HG03060 (cell line): ENCODE data around the gene ZNF24.

Experiments used
- ATAC-seq: cut with Tn5 transposase; IDR thresholded peaks from one replicate; pipeline ENCODE4 v1.9.1; 2021; ENCODE audit warnings: low read depth, moderate number of reproducible peaks; ENCODE audit not compliant: unreplicated experiment

ZNF24 gene

DNA sequence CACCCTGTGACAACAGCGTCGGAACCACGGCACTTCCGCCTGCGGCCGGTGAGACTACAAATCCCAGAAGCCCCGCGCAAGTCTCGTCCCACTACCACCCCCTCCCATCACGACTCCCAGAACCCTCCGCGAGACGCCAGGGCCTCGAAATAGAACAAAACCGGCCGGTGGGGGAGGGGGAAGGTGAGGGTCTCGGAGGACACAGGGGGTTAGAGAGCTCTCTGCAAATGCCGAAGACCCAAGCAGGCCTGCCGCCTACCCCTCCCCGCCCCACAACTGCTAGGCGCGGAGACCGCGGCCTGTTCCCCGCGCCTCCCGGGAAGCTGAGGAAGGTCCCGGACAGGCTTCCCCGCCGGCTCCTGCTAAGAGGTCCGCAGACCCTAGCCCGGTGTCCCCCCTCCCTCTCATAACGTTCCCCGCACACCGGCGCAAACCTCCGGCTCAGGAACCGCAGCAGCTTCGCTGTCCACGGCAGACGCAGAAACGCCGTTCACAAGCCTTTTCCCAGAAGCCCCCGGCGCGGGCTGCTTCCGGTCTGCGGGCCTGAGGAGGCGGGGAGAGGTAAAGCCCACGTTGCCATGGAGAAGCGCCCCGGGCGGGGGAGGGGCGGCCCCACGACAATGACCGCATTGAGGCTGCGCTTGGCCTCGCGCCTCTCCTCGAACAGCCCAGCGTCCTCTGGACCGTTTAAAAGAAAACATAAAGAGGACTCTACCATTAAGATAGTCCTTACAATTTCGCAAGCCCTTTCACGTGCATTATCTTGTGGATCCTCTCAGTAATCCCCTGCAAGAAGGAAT, at the start of gene ZNF24:
Gene ZNF24 (minus strand): TSS at position 485 of the 800 bp plus-strand sequence. CDS start 3,770 bp downstream, outside the sequence.
- peak; percentile 60 for ATAC-seq

DNA sequence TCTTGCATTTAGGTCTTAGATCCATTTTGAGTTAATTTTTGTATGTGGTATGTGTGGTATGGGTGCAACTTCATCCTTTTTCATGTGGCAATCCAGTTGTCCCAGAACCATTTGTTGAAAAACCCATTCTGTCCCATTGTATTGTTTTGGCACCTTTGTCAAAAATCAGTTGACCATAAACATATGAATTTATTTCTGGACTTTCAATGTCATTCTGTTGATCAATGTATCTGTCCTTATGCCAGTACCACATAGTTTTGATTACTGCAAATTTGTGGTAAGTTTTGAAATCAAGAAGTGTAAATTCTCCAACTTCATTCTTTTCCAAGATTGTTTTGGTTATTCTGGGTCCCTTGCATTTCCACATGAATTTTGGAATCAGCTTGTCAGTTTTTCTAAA, 49.5 kb upstream of the ZNF24 start:
- no peak for ATAC-seq

DNA sequence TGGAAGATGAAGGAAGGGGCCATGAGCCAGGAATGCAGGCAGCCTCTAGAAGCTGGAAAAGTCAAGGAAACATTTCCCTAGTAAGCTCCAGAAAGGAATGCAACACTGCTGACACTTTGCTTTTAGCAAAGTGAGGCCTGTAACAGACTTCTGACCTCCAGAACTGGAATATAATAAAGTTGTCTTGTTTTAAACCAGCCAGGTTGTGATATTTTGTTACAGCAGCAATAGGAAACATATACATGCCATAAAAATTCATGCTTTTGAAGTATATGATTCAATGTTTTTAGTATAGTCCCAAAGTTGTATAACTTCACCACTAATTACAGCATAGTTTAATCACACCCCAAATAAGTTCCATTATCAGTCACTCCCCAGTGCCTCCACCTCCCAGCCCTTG, 48.2 kb upstream of the ZNF24 start:
- ATAC-seq = no peak

DNA sequence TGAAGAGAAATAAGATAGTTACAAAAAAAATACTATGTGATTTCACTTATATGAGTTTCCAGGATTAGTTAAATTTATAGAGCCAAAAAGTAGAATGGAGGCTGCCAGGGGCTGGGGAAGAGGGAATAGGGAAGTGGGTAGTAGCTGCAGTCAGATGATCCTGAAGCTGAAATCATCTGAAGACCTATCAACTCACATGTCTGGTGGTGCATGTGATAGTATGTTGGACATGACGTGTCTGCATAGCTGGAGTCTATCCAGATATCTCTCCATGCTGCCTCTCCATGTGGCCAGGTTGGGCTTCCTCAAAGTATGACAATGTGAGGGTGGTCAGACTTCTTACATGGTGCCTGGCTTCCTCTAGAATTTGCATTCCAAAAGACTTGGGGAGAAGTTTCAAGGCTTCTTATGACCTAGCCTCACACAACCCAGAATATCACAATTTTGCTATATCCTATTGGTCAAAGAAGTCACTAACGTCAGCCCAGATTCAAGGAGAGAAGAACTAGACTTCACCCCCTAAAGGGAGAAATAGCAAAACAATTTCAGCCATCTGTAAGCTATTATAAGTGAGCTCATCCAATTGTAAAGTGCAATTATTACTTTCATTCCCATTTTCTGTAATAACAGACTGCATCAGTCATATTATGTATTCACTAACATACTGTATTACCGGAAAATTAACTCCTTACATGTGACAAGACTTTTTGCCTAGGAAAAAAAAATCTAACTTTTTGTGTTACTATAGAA, 46.9 kb upstream of the ZNF24 start:
- no peak for ATAC-seq

DNA sequence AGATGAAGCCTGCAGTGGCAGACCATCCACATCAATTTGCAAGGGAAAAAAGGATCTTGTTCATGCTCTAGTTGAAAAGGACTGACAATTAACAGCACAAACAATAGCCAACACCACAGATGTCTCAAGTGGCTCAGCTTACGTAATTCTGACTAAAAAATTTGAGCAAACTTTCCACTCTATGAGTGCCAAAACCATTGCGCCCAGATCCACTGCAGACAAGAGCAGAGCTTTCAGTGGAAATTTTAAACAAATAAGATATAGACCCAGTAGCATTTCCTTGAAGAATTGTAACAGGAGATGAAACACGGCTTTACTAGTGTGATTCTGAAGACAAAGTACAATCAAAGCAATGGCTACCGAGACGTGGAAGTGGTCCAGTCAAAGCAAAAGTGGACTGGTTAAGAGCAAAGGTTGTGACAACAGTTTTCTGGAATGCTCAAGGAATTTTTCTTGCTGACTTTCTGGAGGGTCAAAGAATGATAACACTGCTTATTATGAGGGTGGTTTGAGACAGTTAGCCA, 44.9 kb upstream of the ZNF24 start:
- no peak for ATAC-seq

DNA sequence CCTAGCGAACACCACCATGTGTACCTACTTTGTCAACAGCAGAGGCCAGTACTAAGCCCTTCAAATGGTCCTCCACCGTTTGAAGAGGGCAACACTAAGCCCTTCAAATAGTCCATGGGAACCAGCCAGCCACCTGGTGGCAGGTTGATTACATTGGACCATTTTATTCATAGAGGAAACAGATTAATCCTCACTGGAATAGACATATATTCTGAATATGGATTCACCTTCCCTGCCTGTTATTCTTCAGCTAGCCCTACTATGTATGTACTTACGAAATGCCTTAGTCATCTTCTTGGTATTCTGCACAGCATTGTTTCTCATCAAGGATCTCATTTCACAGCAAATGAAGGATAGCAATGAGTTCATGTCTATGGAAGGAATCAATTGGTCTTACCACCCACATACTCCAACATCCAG, 42.9 kb upstream of the ZNF24 start:
- ATAC-seq = no peak

DNA sequence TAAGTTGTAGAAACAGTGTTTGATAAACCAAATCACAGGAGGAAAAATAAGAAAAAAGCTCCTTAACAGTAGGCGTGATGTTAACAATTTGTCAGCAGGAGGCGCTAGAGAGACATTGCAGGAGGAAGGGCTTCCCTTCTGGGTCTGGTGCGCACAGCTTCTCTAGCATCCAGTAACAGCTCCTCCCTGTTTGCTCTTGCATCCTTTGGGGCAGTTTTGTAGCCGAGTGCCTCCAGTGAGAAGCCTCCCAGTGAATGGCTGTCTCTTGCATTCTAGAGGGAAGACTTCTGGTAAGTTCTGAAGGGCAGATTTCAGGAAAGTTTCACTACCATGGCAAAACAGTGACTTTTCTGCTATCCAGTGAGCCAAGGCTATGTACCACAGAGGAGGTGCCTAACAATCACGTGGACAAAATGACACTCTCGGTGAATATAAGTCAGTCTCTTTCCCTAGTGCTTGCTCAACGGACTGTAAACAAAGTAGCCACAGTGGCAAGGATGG, 42.4 kb upstream of the ZNF24 start:
- no peak for ATAC-seq

DNA sequence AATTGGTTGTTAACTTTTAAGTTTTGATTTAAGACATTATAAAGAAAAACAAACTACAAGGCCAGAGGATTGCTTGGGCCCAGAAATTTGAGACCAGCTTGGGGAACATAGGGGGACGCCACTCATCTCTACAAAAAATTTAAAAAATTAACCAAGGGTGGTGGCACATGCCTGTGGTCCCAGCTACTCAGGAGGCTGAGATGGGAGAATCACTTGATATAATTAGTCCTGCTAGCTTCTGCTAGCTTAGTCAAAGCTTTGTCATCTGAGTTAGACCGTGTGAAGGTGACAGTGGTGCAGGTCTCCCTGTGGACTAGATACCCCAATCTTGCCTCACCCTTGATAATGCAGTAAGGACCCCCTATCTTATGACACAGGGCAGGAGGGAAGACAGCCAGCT, 38.9 kb upstream of the ZNF24 start:
- ATAC-seq = no peak

DNA sequence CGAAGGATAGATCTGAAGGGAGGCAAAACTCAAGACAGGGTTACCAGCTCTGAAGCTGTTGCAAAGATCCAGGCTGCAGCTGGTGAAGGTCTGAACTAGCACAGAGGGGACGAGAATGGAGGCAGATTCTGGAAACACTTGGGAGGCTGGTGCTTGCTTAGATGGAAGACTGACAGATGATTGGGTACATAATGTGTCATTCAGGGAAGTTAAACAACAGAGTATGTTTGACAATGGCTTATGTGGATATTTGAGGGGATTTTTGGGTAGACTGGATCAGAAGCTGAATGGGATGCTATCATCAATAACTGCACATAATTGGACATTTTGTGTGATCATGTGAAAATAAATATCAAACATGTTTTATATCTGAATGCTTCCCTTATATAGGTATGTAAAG, 35.2 kb upstream of the ZNF24 start:
- no peak for ATAC-seq

DNA sequence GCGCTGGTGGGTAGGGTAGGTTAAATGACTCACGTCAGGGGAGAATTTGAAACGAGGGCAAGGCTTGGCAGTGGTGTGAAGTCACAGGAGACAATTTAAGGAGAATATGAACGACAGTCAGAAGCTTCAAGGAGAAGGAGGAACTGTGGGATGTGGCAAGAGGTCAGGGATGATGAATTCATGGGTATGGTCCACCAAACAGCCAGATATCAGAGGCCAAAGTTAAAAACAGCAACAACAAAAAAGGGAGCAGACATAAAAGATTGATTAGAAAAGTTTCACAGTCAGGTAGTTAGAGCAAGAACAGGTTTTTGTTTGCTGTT, 34.3 kb upstream of the ZNF24 start:
- no peak for ATAC-seq

DNA sequence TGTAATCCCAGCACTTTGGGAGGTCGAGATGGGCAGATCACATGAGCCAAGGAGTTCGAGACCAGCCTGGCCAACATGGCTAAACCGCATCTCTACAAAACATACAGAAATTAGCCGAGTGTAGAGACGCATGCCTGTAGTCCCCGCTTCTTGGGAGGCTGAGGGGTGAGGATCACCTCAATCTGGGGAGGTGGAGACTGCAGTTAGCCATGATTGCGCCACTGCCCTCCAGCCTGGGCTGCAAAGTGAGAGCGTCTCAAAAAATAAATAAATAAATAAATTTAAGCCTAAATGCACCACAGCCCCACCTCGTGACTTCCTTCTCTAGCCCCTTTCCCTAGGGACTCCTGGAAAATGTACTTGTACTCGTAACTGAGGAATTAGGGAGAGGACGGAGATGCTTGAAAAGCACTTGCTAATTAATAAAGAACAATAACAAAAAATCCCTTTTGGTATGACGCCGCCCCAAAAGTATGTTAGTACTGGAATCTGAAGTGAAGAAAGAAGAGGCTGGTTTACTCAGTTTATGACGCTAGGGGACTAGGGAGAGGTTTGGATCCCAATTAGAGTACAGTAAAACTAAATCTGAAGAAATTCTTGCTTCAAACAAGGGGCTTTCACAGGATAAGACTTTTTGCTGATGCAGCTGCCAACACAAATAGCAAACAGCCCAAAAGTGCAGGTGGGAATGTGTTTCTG, 33.8 kb upstream of the ZNF24 start:
- ATAC-seq = no peak

DNA sequence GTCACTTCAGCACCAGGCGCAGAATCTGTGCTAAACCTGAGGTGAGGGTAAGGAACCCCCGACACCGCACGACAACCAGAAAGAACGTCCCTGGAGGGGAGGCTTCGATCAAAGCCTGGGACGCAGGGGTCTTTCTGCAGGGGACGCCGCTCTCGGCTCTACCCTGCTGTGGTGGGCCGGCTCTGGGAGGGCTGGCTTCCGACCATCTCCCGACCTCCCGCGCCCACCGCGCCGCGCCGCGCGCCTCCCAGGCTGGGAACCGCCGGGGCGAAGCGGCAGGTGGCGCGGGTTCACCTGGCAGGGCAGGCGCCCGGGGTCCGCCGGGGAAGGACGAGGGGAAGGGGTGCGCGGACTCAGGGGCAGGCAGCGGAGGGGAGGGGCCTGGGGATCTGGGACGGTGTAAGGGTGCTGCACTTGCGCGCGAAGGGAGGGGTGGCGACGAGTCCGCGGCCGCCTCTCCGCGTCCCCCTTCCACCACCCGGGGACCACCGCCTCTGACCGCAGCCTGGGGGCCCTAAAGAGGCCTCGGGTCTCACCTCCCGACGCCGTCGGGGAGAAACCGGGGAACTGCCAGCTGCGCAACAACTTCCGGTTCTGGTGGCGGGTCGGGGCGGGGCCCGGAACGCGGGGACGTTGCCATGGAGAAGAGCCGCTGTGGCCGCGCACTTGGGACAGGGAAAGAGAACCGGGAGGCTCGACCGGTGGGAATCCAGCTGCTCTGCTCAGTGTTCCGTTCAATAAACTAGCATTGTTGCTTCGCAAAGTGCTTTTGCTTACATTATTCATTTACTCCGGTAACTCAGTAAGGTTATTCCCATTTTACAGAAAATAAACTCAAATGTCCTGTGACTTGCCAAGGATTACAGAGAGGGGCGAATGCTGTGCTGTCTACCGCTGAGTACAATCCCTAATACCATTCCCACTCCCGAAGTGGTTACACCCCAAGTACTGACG, 32.8 kb upstream of the ZNF24 start, which contains the start of gene ZNF396:
Gene ZNF396 (minus strand): TSS at position 596 of the 954 bp plus-strand sequence. CDS start 3,045 bp downstream, outside the sequence.
- peak; percentile 22 for ATAC-seq

DNA sequence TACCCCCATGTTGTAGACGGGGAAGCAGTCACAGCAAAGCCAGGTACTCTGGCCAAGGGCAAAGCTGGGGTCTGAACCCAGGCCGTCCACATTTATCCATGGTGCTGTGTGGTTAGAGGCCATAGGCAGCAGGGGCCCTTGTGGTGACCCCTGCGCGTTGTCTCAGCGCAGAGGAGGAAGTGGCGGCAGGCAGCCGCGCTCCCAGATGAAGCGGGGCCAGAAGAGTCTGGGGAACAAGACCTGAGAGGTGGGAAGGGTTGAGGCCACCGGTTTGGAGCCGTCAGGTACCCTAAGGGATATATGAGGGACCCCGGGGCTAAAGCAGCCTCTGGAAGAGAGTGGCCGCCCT, 32.1 kb upstream of the ZNF24 start:
- ATAC-seq = peak; percentile 45

DNA sequence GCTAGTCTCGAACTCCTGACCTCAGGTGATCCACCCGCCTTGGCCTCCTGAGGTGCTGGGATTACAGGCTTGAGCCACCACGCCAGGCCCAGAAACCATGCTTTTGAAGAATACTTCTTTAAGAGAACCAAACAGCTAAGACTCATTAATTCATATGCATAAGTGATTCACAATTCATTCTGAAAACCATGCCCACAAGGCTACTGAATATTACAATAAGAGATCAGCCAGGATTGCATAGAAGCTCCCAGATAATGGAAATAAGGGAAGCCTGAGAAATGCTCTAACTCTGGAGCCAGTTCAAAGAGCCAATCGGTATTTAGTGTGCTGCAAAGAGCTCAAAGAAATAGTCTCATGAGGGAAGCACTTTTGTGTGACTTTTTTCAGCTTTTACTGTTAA, 30.5 kb upstream of the ZNF24 start:
- ATAC-seq = no peak

DNA sequence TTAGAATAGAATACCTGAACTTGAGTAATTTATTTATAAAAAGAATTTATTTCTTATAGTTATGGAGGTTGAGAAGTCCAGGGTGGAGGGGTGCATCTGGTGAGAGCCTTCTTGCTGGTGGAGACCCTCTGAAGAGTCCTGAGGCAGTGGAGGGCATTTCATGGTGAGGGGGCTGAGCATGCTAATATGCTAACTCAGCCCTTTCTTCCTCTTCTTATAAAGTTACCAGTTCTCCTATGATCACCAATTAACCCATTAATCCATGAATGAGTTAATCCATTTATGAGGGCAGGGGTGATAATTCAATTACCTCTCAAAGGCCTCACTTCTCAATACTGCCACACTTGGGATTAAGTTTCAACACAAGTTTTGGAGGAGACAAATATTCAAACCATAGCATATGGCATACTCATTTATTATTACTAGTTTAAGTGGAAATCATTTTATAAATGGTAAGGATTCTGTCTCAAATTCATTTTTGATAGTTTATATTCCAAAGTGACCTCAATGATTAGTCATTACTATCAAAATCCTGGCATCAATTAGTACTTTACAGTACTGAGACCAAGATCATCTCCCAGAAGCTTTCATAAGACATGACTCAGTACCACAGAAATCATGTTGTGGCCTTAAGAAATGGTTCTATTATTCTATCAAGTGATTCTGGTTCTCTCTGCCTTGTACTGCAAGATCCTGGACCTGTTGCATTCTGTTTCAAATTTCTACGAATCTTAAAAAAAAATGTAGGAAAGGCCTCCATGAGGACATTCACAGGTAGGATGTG, 27.4 kb upstream of the ZNF24 start:
- ATAC-seq = no peak

DNA sequence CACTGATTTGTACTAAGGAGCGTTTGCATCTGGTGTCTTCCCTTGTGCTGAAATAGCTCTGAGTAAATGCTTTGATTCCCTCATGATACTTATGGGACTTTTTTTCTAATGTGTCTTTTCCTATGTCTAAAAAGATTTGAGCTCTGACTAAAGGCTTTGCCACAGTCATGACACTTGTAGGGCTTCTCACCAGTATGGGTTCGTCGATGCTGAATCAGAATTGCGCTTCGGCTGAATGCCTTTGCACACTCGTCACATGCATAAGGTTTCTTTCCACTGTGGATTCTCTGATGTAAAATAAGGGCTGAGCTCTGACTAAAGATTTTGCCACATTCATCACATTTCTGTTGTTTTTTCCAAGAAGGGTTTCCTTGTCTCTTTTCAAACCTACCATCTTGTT, 24.9 kb upstream of the ZNF24 start:
- ATAC-seq = no peak

DNA sequence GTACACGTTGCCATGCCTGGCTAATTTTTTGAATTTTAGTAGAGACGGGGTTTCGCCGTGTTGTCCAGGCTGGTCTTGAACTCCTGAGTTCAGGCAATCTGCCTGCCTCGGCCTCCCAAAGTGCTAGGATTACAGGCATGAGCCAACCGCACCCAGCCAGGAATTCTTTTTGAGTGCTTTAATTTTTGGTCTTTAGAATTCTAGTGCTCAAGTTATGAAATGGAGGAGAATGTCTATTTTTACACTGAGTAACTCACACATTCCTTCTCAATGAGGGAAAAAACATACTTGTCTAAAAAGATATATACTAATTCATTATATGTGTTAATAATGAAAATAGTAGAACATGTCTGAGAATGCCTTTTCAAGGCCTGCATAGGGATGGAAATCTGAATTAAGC, 24.4 kb upstream of the ZNF24 start:
- no peak for ATAC-seq

DNA sequence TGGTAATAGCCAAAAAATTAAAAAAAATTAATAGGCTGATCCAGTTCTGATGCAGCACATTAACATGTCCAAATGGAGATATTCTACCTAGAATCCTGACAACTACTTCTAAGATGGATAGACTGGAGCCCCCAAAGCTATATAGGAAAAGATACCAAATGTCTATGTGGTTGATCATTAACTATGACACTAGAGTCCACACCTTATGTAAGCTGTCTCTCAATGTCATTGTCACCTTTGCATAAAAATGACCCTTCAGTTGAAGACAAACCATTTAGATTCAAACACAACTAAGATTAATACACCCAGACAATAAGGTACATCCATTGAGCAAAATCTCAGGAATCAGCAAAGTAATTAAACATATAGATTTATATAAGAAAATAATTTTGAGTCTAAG, 18.3 kb upstream of the ZNF24 start:
- ATAC-seq = no peak
